Skeletal muscle satellite cell (primary cell): ENCODE data around the gene NDOR1.
A peak's percentile ranks its signal among the peaks of the same experiment; 100 is the strongest.

Experiments
- H3K27me3 ChIP-seq: 2 replicates; pipeline ENCODE4 v1.7.0; 2013; ENCODE audit warnings: low read length; ENCODE audit not compliant: control insufficient read depth, insufficient read depth
- H3K36me3 ChIP-seq: 2 replicates; pipeline ENCODE4 v1.7.0; 2013; ENCODE audit warnings: mild to moderate bottlenecking, control low read depth, low read length; ENCODE audit not compliant: insufficient read depth
- H3K4me1 ChIP-seq: 2 replicates; pipeline ENCODE4 v1.7.0; 2013; ENCODE audit warnings: low read length; ENCODE audit not compliant: control insufficient read depth, insufficient read depth
- H3K4me2 ChIP-seq: 2 replicates; pipeline ENCODE4 v1.7.0; 2013; ENCODE audit warnings: mild to moderate bottlenecking, low read length
- H3K4me3 ChIP-seq: 2 replicates; pipeline ENCODE4 v1.7.0; 2013; ENCODE audit warnings: low read length
- H3K9ac ChIP-seq: 2 replicates; pipeline ENCODE4 v1.7.0; 2013; ENCODE audit warnings: mild to moderate bottlenecking, low read depth, low read length, moderate library complexity
- H3K9me3 ChIP-seq: replicated peaks from 2 replicates; pipeline ENCODE4 v1.7.0; 2013; ENCODE audit warnings: mild to moderate bottlenecking, control low read depth, low read length

The NDOR1 gene

GRCh38 chr9:137168904-137169856 lies 36.3 kb upstream of the NDOR1 start:
- Histone ChIP-seq H3K36me3 (no peaks in the 10 kb centered on the region), H3K4me2 (peak overlapping the region; percentile 61)

GRCh38 chr9:137169896-137170358 lies 35.6 kb upstream of the NDOR1 start, which contains the start of gene LRRC26:
Gene LRRC26 (minus strand): TSS chr9:137170051. CDS start chr9:137169943, 108 bp downstream.
- Histone ChIP-seq H3K27me3 (peaks cover 82% of the 10 kb centered on the region), H3K9me3 (no peaks in the 10 kb centered on the region), H3K4me3 (peak within 1 kb of the TSS; percentile 19), H3K4me1 (peaks cover 11% of the 10 kb centered on the region), H3K36me3 (no peaks in the 10 kb centered on the region), H3K4me2 (peak within 1 kb of the TSS; percentile 61), H3K9ac (no peak within 1 kb of the TSS)

More at GRCh38 chr9:137168904-137169856, 36.3 kb upstream of the NDOR1 start:
- H3K9me3 ChIP-seq, result no peaks in the 10 kb centered on the region
- H3K4me3 ChIP-seq, result peak overlapping the region; percentile 19
- no peak overlapping the region for H3K9ac ChIP-seq
- H3K4me1 ChIP-seq, result peaks cover 11% of the 10 kb centered on the region
- peaks cover 85% of the 10 kb centered on the region for H3K27me3 ChIP-seq

GRCh38 chr9:137170486-137171148 lies 34.9 kb upstream of the NDOR1 start:
- H3K4me3 ChIP-seq, result no peak overlapping the region
- H3K36me3 ChIP-seq, result no peaks in the 10 kb centered on the region
- no peak overlapping the region for H3K9ac ChIP-seq
- H3K4me2 ChIP-seq, result no peak overlapping the region
- no peaks in the 10 kb centered on the region for H3K9me3 ChIP-seq
- H3K27me3 ChIP-seq, result peaks cover 82% of the 10 kb centered on the region
- H3K4me1 ChIP-seq, result peaks cover 11% of the 10 kb centered on the region

GRCh38 chr9:137171149-137171900 lies 34.2 kb upstream of the NDOR1 start:
- Histone ChIP-seq H3K9ac (no peak overlapping the region), H3K4me3 (no peak overlapping the region), H3K27me3 (peaks cover 77% of the 10 kb centered on the region), H3K9me3 (no peaks in the 10 kb centered on the region), H3K4me2 (no peak overlapping the region), H3K4me1 (peaks cover 11% of the 10 kb centered on the region), H3K36me3 (no peaks in the 10 kb centered on the region)

- Histone ChIP-seq H3K4me1 (peaks cover 11% of the 10 kb centered on the region), H3K9me3 (no peaks in the 10 kb centered on the region), H3K27me3 (peaks cover 67% of the 10 kb centered on the region), H3K9ac (no peak overlapping the region), H3K36me3 (peaks cover 11% of the 10 kb centered on the region), H3K4me2 (no peak overlapping the region), H3K4me3 (no peak overlapping the region)
Observed at GRCh38 chr9:137172901-137173795, 32.4 kb upstream of the NDOR1 start.

- Histone ChIP-seq H3K9me3 (no peaks in the 10 kb centered on the region), H3K27me3 (peaks cover 61% of the 10 kb centered on the region), H3K4me1 (peaks cover 5% of the 10 kb centered on the region), H3K36me3 (peaks cover 19% of the 10 kb centered on the region), H3K9ac (no peak overlapping the region), H3K4me3 (no peak overlapping the region), H3K4me2 (no peak overlapping the region)
Observed at GRCh38 chr9:137173796-137174664, 31.5 kb upstream of the NDOR1 start.

DNA sequence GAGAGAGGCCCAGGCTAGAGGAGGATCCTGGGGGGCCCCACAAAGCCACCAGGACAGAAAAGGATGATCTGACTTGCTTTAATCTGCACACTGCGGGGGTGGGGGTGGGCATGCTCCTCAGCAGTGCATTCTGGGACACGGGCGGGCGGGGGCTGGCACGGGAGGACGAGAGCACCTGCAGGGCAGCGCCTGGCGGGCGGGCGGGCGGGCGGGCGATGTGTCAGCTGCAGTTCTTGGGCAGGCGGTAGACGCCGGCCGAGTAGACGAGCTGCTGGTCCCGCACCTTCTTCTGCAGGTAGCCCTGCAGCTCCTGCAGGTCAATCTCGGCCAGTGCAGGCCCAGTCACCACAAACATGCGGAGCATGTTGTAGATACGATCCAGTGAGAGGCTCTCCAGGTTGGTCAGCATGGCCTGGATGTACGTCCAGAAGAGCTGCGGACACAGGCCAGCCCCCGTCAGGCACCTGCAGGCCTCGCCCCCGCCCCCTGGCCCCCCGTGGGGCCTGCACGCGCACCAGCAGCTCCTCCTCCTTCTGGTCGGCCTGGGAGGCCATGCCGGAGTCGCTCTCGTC lies 30.7 kb upstream of the NDOR1 start:
- Histone ChIP-seq H3K9ac (no peak overlapping the region), H3K27me3 (peaks cover 53% of the 10 kb centered on the region)

DNA sequence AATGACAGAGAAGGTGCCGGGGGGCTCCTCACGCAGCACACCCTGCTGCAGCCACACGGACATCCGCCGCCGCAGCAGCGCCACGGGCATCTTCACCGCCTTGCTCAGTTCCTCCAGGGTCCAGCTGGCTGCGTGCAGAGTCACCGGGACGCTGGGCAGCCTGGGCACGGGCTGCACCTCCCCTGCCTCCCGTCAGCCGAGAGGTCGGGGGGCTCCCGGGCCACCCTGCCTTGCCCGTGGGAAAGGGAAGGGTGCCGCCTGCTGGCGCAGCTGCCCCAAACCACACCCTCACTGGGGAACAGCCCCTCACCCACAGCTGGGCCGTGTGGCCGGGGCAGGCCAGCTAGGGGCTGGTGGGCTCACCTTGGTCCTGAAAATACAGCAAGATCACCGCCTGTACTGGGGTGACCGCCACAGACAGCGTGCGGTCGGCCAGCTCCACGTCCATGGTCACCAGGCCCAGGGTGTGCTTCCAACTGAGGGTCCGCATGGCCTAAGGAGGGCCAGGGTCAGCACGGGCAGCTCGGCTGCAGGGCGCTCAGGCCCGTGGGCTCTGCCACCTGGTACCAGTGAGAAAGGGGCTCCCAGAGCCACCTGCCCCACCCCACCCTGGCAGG lies 30.0 kb upstream of the NDOR1 start:
- peaks cover 47% of the 10 kb centered on the region for H3K27me3 ChIP-seq
- H3K9me3 ChIP-seq, result no peaks in the 10 kb centered on the region
- no peak overlapping the region for H3K9ac ChIP-seq
- no peaks in the 10 kb centered on the region for H3K4me1 ChIP-seq
- H3K36me3 ChIP-seq, result peaks cover 33% of the 10 kb centered on the region
- no peak overlapping the region for H3K4me2 ChIP-seq
- H3K4me3 ChIP-seq, result no peak overlapping the region

More for the DNA sequence above, 30.7 kb upstream of the NDOR1 start:
- H3K4me2 ChIP-seq, result no peak overlapping the region
- peaks cover 27% of the 10 kb centered on the region for H3K36me3 ChIP-seq
- no peaks in the 10 kb centered on the region for H3K9me3 ChIP-seq
- H3K4me3 ChIP-seq, result no peak overlapping the region
- H3K4me1 ChIP-seq, result no peaks in the 10 kb centered on the region

DNA sequence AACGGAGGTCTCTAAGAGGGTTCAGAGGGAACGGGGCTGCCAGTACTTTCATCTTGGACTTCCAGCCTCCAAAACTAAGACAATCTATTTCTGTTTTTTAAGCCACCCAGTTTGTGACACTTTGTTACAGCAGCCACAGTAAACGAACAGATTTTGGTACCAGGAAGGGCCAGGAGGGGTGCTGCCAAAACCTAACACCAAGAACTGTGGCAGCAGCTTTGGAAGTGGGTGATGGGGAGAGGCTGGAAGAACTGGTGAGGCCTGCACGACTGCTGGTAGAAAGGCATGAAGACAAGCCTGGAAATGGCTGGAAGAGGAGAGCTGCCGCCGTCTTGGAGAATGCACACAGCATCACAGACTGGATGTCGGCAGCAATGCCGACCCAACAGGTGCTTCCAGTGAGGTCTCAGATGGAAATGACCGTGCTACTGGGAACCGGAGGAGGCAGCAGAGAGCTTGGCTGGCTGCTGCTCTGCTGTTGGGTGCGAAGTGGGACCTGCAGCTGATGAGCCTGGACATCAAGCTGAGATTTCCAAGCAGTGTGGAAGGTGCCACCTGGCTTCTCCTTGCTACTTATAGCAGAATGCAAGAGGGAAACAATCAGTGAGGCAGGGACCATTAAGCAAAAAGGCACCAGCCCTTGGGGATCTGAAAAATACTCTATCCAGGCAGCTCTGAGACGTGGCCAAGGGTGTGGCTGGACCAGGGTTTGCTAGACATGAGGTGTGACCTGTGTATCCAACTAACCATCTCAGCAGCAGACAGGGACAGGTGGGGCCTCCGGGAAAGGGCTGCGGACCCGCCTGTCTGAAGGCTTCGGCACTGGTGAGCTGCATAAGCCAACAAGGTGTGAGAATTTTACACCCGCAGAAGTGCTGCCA lies 29.0 kb upstream of the NDOR1 start:
- Histone ChIP-seq H3K4me2 (no peak overlapping the region), H3K9ac (no peak overlapping the region), H3K27me3 (peaks cover 36% of the 10 kb centered on the region), H3K36me3 (peaks cover 39% of the 10 kb centered on the region), H3K4me1 (no peaks in the 10 kb centered on the region), H3K9me3 (no peaks in the 10 kb centered on the region), H3K4me3 (no peak overlapping the region)
